Breast epithelium (tissue), 3 donors: ENCODE measurements around the gene TP63.

Source experiments
- POLR2A ChIP-seq: fragments of 450-650 bp; IDR thresholded peaks from one replicate; pipeline ENCODE4 v1.6.1; 2016; ENCODE audit warnings: antibody characterized with exemption, mild to moderate bottlenecking, moderate library complexity
- POLR2AphosphoS5 ChIP-seq, 3 donors: sonication (generic); formaldehyde crosslinking; IDR thresholded peaks; one replicate each; pipeline ENCODE4 v1.6.1; 2017; ENCODE audit warnings: antibody characterized with exemption in 3 of 3
- TF ChIP-seq, protein P1 (sequence below), 3 donors: fragments of 450-650 bp; IDR thresholded peaks; one replicate each; pipeline ENCODE4 v1.5.1; 2016 to 2017; ENCODE audit warnings: antibody characterized with exemption in 3 of 3, mild to moderate bottlenecking in 3 of 3, moderate library complexity in 3 of 3

- TF ChIP-seq POLR2AphosphoS5 (IDR thresholded peaks at IDR 0.05) (no peak), POLR2A (no peak)
- TF ChIP-seq, protein P1, sequence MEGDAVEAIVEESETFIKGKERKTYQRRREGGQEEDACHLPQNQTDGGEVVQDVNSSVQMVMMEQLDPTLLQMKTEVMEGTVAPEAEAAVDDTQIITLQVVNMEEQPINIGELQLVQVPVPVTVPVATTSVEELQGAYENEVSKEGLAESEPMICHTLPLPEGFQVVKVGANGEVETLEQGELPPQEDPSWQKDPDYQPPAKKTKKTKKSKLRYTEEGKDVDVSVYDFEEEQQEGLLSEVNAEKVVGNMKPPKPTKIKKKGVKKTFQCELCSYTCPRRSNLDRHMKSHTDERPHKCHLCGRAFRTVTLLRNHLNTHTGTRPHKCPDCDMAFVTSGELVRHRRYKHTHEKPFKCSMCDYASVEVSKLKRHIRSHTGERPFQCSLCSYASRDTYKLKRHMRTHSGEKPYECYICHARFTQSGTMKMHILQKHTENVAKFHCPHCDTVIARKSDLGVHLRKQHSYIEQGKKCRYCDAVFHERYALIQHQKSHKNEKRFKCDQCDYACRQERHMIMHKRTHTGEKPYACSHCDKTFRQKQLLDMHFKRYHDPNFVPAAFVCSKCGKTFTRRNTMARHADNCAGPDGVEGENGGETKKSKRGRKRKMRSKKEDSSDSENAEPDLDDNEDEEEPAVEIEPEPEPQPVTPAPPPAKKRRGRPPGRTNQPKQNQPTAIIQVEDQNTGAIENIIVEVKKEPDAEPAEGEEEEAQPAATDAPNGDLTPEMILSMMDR (IDR thresholded peaks at IDR 0.05) = no peak
Measured at GRCh38 chr3:189945935-189946709, 314.9 kb downstream of the TP63 start.
